ENCODE measurements around the gene C5orf15.

GRCh38 chr5:134007581-134008265 is 39.3 kb upstream of the C5orf15 start:
- no peak for TF ChIP-seq POU6F1 (CRISPR knock-in tag; IDR thresholded peaks at IDR 0.05; ENCODE audit: borderline replicate concordance, low read depth)
- no peak for TF ChIP-seq ESRRG (CRISPR knock-in tag; IDR thresholded peaks at IDR 0.05)
- no peak for TF ChIP-seq ARNTL (CRISPR knock-in tag; IDR thresholded peaks at IDR 0.05; ENCODE audit: borderline replicate concordance, low read depth)
- TF ChIP-seq ZFP30 (CRISPR knock-in tag; IDR thresholded peaks at IDR 0.05): no peak
- TF ChIP-seq CREB5 (CRISPR knock-in tag; IDR thresholded peaks at IDR 0.05; ENCODE audit: low read depth): no peak
- no peak for TF ChIP-seq ZC3H10 (CRISPR knock-in tag; IDR thresholded peaks at IDR 0.05)
- TF ChIP-seq CSDC2 (CRISPR knock-in tag; IDR thresholded peaks at IDR 0.05): no peak
- TF ChIP-seq PATZ1 (CRISPR knock-in tag; IDR thresholded peaks at IDR 0.05; ENCODE audit: borderline replicate concordance): no peak
- no peak for TF ChIP-seq RARB (CRISPR knock-in tag; IDR thresholded peaks at IDR 0.05)
- no peak for TF ChIP-seq SNAI2 (CRISPR knock-in tag; IDR thresholded peaks at IDR 0.05)
- no peak for TF ChIP-seq GLIS3 (CRISPR knock-in tag; IDR thresholded peaks at IDR 0.05)
- no peak for TF ChIP-seq ZNF8 (CRISPR knock-in tag; IDR thresholded peaks at IDR 0.05)
- no peak for TF ChIP-seq ZNF70 (CRISPR knock-in tag; IDR thresholded peaks at IDR 0.05)
- TF ChIP-seq TSHZ2 (CRISPR knock-in tag; IDR thresholded peaks at IDR 0.05): no peak
